Astrocyte (in vitro differentiated cells and primary cell): ENCODE data around the gene GPBP1. TPM values are rescaled to one million over a fixed set of nuclear protein-coding genes. Genes with fewer than 3 reads are reported as not detected.
"Not testable (repeated sequence)": the region's sequence is repeated elsewhere in the genome, so short reads cannot be mapped to it uniquely, and the experiment has no call there.

Experiments
- DNase-seq: peaks from one replicate; pipeline ENCODE4 v3.0.0-alpha.2; 2010; ENCODE audit warnings: low read depth
- FAIRE-seq: peaks from 2 replicates; lab custom pipeline; 2011; peaks lifted over from hg19 to GRCh38; lab: Jason Lieb, UNC
- H2AFZ ChIP-seq: 2 replicates; pipeline ENCODE4 v1.6.0; 2012; ENCODE audit warnings: low read depth, low read length, inconsistent platforms
- H3K27ac ChIP-seq: 2 replicates; pipeline ENCODE4 v1.5.1; 2011; ENCODE audit warnings: low read depth, low read length, inconsistent platforms
- H3K27me3 ChIP-seq: 2 replicates; pipeline ENCODE4 v1.6.0; 2011; ENCODE audit warnings: low read length, inconsistent platforms; ENCODE audit not compliant: insufficient read depth
- H3K36me3 ChIP-seq: 2 replicates; pipeline ENCODE4 v1.5.1; 2011; ENCODE audit warnings: low read length, inconsistent platforms; ENCODE audit not compliant: insufficient read depth
- H3K4me1 ChIP-seq: 2 replicates; pipeline ENCODE4 v1.5.1; 2011; ENCODE audit warnings: low read length, inconsistent platforms; ENCODE audit not compliant: insufficient read depth
- H3K4me2 ChIP-seq: 2 replicates; pipeline ENCODE4 v1.6.0; 2012; ENCODE audit warnings: low read length, inconsistent platforms
- H3K4me3 ChIP-seq: 2 replicates; pipeline ENCODE4 v1.5.1; 2011; ENCODE audit warnings: low read depth, mild to moderate bottlenecking, low read length, inconsistent platforms; ENCODE audit not compliant: insufficient read depth
- H3K79me2 ChIP-seq: 2 replicates; pipeline ENCODE4 v1.6.0; 2012; ENCODE audit warnings: mild to moderate bottlenecking, low read length, inconsistent platforms; ENCODE audit not compliant: insufficient read depth
- H3K9ac ChIP-seq: 2 replicates; pipeline ENCODE4 v1.6.0; 2012; ENCODE audit warnings: mild to moderate bottlenecking, low read length, inconsistent platforms
- H3K9me3 ChIP-seq: 2 replicates; pipeline ENCODE4 v1.5.1; 2012; ENCODE audit warnings: low read depth, mild to moderate bottlenecking, low read length, inconsistent platforms; ENCODE audit not compliant: insufficient read depth
- H4K20me1 ChIP-seq: 2 replicates; pipeline ENCODE4 v1.6.0; 2012; ENCODE audit warnings: low read length, inconsistent platforms; ENCODE audit not compliant: insufficient read depth
- H3K27ac Mint-ChIP-seq: one replicate; pipeline ENCODE4 v1.8.0; 2021; ENCODE audit warnings: mild to moderate bottlenecking, mixed read lengths; ENCODE audit not compliant: unreplicated experiment
- H3K27me3 Mint-ChIP-seq: one replicate; pipeline ENCODE4 v1.8.0; 2021; ENCODE audit warnings: low read depth, mixed read lengths; ENCODE audit not compliant: unreplicated experiment
- H3K36me3 Mint-ChIP-seq: one replicate; pipeline ENCODE4 v1.8.0; 2021; ENCODE audit warnings: low read depth, mixed read lengths; ENCODE audit not compliant: unreplicated experiment
- H3K4me1 Mint-ChIP-seq: one replicate; pipeline ENCODE4 v1.8.0; 2021; ENCODE audit warnings: low read depth, mixed read lengths; ENCODE audit not compliant: unreplicated experiment
- H3K4me3 Mint-ChIP-seq: one replicate; pipeline ENCODE4 v1.8.0; 2021; ENCODE audit warnings: mild to moderate bottlenecking, moderate library complexity, mixed read lengths; ENCODE audit not compliant: unreplicated experiment
- H3K9me3 Mint-ChIP-seq: one replicate; pipeline ENCODE4 v1.8.0; 2021; ENCODE audit warnings: mild to moderate bottlenecking, mixed read lengths; ENCODE audit not compliant: unreplicated experiment
- EZH2 ChIP-seq: IDR thresholded peaks from 2 replicates; pipeline ENCODE4 v1.6.1; 2012; ENCODE audit warnings: mild to moderate bottlenecking, low read length, inconsistent platforms; ENCODE audit not compliant: insufficient read depth
- total RNA-seq: library from RNA; stranded (reverse); gene quantifications from 2 replicates; pipeline ENCODE4 v1.2.1, GENCODE V29; 2021
- TF ChIP-seq, protein P1 (sequence below): IDR thresholded peaks from 2 replicates; pipeline ENCODE4 v1.5.1; 2011; ENCODE audit warnings: low read depth, mild to moderate bottlenecking, inconsistent platforms, low read length, moderate library complexity; ENCODE audit not compliant: insufficient read depth

The GPBP1 gene
- total RNA-seq, 1 donor from 2014 or later: 59.8 TPM

DNA sequence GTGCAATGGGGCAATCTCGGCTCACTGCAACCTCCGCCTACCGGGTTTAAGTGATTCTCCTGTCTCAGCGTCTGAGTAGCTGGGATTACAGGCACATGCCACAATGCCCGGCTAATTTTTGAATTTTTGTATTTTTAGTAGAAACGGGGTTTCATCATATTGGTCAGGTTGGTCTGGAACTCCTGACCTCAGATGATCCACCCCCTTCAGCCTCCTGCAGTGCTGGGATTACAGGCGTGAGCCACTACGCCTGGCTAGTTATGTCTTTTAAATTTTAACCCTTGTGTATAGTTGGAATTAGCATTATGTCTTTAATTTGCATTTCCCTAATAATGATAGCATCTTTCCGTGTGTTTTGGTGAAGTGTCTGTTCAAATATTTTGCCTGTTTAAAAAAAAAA lies 11.5 kb downstream of the GPBP1 start:
- Histone ChIP-seq H2AFZ (no peak overlapping the region), H4K20me1 (peaks cover 92% of the 10 kb centered on the region), H3K27me3 (no peaks in the 10 kb centered on the region), H3K79me2 (peaks cover 100% of the 10 kb centered on the region), H3K9me3 (peaks cover 2% of the 10 kb centered on the region), H3K4me1 (no peaks in the 10 kb centered on the region), H3K4me2 (no peak overlapping the region), H3K36me3 (no peaks in the 10 kb centered on the region), H3K4me3 (no peak overlapping the region), H3K27ac (no peak overlapping the region), H3K9ac (no peak overlapping the region)
- Mint-ChIP-seq H3K36me3 (peaks cover 10% of the 10 kb centered on the region), H3K4me1 (peaks cover 7% of the 10 kb centered on the region), H3K4me3 (no peak overlapping the region), H3K27ac (peak overlapping the region; percentile 66), H3K27me3 (no peaks in the 10 kb centered on the region), H3K9me3 (peaks cover 2% of the 10 kb centered on the region)
- TF ChIP-seq, protein P1, sequence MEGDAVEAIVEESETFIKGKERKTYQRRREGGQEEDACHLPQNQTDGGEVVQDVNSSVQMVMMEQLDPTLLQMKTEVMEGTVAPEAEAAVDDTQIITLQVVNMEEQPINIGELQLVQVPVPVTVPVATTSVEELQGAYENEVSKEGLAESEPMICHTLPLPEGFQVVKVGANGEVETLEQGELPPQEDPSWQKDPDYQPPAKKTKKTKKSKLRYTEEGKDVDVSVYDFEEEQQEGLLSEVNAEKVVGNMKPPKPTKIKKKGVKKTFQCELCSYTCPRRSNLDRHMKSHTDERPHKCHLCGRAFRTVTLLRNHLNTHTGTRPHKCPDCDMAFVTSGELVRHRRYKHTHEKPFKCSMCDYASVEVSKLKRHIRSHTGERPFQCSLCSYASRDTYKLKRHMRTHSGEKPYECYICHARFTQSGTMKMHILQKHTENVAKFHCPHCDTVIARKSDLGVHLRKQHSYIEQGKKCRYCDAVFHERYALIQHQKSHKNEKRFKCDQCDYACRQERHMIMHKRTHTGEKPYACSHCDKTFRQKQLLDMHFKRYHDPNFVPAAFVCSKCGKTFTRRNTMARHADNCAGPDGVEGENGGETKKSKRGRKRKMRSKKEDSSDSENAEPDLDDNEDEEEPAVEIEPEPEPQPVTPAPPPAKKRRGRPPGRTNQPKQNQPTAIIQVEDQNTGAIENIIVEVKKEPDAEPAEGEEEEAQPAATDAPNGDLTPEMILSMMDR: no peak
- no peak for TF ChIP-seq EZH2
- DNase-seq (no peak), FAIRE-seq (no peak)

DNA sequence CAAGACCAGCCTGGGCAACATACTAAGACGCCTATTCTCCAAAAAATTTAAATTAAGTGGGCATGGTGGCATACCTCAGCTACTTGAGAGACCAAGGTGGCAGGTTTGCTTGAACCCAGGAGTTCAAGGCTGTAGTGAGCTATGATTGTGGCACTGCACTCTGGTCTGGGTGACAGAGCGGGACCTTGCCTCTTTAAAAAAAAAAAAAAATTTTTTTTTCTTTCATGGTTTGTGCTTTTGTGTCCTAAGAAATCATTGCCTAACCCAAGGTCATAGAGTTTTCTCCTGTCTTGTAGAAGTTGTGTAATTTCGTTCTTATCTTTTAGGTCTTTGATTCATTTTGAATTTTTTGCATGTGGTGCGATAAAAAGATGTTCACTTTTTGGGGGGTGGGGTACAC lies 12.3 kb downstream of the GPBP1 start:
- DNase-seq (no peak), FAIRE-seq (no peak)
- Histone ChIP-seq H3K27ac (no peak overlapping the region), H3K36me3 (no peaks in the 10 kb centered on the region), H3K4me1 (no peaks in the 10 kb centered on the region), H3K9me3 (peaks cover 2% of the 10 kb centered on the region), H3K9ac (no peak overlapping the region), H3K4me2 (no peak overlapping the region), H3K27me3 (no peaks in the 10 kb centered on the region), H2AFZ (no peak overlapping the region), H3K4me3 (no peak overlapping the region), H3K79me2 (peaks cover 100% of the 10 kb centered on the region), H4K20me1 (peaks cover 93% of the 10 kb centered on the region)
- no peaks in the 10 kb centered on the region for H3K27me3 Mint-ChIP-seq
- H3K9me3 Mint-ChIP-seq: peaks cover 2% of the 10 kb centered on the region
- TF ChIP-seq, protein P1: no peak
- no peak for TF ChIP-seq EZH2
- no peak overlapping the region for H3K27ac Mint-ChIP-seq
- peaks cover 10% of the 10 kb centered on the region for H3K36me3 Mint-ChIP-seq
- H3K4me3 Mint-ChIP-seq: peak overlapping the region; percentile 60
- H3K4me1 Mint-ChIP-seq: peaks cover 7% of the 10 kb centered on the region

GRCh38 chr5:57187977-57188376 lies 14.1 kb downstream of the GPBP1 start:
- H3K27me3 ChIP-seq, H3K4me3 Mint-ChIP-seq, H3K4me3 ChIP-seq, FAIRE-seq, H3K9me3 Mint-ChIP-seq, H3K36me3 ChIP-seq, H3K9me3 ChIP-seq, H3K4me1 ChIP-seq, H3K9ac ChIP-seq, H3K4me2 ChIP-seq, H2AFZ ChIP-seq, DNase-seq, H3K4me1 Mint-ChIP-seq, H3K27ac ChIP-seq, H3K27ac Mint-ChIP-seq, H3K27me3 Mint-ChIP-seq: not testable (repeated sequence)
- H4K20me1 ChIP-seq: peaks cover 96% of the 10 kb centered on the region
- peaks cover 12% of the 10 kb centered on the region for H3K36me3 Mint-ChIP-seq
- H3K79me2 ChIP-seq: peaks cover 100% of the 10 kb centered on the region
